Stimulated activated CD8-positive, alpha-beta memory T cell treated with anti-CD3 and anti-CD28 coated beads, Interleukin-12 subunit alpha, Interleukin-12 subunit beta, amount 100 ng/mL, for 24 hours (primary cell): ENCODE results near the gene CLPTM1L.

Source experiments
- DNase-seq: peaks from one replicate; pipeline ENCODE4 v3.0.0-alpha.2; 2020; ENCODE audit errors: extremely low read depth

CLPTM1L gene

DNA sequence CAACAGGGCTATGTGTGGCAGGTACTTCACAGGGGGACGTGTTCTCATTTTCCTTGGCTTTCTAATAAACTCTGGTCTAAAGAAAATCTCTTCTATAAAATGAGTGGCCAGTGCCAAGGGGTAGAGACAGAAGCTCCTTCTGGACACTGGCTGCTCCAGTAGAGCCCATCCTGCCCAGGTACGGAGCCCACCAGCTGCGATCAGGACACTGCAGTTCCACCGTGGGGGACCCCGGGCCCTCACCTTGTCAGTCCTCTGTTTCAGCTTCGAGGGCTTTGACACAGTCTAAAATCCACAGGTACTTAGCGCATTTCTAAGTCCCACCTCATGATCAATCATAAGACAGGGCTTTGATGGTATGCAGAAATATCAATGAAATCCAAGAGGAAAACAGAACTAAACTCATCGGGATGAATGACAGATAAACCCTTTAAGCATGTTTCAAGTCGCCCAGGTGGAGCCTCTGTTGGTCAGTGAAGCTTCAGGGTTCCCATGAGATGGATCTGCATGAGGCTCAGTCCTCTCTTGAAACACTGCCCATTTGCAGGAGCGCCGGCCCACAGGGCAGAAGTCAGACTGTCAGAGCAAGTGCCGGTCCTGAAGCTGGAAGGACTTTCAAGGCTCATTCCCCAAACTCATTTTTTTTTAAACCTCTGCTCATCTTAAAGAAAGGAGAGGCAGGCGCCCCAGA lies 29.7 kb downstream of the CLPTM1L start:
- no peak for DNase-seq

DNA sequence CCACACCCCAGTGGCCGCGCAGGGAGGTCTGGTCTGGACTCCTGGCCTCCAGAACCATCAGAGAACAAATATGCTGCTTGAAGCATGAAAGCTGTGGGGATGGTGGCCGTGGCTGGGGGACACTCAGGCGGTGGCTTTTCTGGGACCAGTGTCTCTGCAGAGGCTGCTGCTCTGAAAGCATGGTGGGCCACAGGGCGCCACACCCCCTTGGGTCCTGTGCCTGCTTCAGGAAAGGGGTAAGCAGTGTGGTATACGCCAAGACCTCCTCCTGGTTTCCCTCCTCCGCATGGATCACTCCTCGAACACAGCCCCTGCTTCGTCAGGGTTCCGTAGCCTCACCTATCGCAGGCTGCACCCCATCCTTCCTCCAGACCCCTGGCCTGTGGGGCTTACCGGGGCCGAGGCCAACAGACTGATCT lies 30.3 kb downstream of the CLPTM1L start:
- no peak for DNase-seq

DNA sequence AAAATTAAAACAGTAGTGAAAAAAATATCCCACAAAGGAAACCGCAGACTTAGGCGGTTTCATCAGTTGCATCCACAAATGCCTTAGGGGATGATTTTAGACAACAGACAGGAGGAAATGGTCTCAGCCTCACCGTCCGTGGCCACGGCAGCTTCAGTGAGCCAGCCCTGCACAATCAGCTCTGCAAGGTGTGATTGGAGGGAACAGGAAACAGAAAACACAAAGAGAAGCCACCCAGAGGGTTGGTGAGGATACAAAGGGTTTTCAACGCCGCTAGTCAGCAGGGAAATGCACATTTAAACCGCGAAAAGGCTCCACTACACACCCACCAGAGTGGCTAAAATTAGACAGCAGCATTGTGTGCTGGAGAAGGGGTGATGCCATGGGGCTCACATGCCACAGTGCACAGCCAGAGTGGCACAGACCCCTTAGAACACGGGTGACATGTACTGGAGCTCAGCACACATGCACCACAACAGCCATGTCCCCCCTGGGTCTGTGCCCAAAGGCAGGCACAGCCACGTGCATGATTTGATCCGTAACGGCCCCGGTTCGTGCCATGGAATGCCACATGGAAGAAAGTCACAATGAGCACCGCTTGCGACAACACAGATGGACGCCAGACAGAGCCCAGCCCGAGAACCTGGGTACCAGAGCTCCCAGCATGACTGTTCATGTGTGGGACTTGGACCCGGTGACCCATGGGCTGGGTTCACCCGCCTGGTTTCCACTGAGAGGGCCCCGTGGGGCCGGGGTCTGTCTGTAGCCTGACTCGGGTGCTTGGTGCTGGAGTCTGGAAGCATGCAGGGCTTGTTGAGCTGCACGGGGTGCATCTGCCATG lies 31.7 kb downstream of the CLPTM1L start:
- DNase-seq = no peak

DNA sequence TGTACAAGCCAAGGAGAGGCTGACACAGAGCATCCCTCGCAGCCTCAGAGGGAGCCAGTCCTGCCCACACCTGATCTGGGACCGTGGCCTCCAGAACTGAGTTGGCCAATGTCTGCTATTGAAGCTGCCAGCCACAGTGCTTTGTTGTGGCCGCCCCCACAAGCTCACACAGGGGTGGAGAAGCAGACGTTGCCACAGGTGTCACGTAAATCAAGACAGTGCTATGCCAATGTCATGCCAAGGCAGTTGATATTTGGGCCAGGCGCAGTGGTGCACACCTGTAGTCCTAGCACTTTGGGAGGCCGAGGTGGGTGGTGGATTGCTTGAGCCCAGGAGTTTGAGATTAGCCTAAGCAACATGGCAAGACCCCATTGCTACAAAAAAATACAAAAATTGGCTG lies 32.7 kb downstream of the CLPTM1L start:
- DNase-seq = no peak

DNA sequence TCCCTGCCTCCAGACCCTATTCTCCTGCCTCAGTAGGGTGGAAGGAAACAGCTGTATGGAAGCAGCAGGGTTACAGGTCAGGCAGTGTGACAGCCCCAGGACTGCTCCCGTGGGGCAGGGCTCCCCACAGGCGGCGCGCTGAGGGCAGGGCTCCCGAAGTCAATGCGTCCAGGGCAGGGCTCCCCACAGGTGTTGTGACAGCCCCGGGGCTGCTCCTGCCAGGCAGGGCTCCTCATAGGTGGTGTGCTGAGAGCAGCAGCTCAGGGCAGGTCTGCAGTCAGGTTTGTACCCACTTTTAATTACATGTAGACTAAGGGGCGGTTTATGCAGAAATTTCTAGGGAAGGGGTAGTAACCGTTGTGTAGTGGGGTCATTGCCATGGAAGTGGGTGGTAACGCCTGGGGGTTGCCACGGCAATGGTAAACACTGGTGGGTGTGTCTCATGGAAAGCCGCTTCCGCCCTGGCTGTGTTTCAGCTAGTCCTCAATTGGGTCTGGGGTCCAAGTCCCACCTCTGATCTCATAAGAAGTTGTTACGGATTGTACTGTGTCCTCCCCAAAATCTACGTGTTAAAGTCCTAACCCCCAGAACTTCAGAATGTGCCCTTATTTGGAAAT lies 33.4 kb downstream of the CLPTM1L start:
- no peak for DNase-seq

DNA sequence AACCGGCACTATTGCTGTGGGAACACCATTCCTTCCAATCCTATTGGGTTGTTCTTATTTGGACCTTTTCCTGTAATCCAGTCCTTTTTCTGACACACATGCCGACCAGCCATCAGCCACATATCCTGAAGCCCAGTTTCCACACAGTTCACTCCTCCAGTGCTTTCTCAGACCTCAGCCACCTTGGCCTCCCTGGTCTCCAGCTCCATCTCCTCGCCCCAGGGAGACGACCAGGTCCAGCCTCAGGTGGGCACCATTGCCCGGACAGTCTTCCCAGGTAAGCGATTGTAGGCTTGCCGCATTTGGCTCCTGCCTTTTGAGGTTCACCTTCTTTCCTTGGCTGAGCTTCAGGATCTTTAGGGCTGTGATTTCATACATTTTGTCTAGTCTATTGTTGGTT lies 34.8 kb downstream of the CLPTM1L start:
- no peak for DNase-seq

DNA sequence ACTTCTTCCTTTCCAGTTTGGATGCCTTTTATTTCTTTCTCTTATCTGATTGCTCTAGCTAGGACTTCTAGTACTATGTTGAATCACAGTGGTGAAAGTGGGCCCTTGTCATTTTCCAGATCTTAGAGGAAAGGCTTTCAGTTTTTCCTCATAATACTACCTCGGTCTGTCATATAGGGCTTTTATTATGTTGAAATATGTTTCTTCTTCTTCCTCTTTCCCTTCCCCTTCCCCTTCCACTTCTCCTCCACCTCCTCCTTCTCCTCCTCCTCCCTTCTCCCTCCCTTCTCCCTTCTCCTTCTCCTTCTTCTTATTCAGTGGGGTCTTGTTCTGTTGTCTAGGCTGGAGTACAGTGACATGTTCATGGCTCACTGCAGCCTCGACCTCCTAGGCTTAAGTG lies 40.9 kb downstream of the CLPTM1L start:
- DNase-seq = no peak

DNA sequence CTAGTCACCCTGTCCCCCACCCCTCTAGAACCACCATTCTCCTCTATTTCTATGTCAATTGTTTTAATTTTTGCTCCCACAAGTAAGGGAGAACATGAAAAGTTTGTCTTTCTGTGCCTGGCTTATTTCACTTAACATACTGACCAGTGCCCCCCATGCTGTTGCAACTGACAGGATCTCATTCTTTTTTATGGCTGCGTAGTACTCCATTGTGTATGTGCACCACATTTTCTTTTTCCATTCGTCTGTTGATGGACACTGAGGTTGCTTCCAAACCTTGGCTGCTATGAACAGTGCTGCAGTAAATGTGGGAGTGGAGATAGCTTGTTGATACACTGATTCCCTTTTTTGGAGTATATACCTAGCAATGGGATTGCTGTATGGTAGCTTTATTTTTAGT lies 42.6 kb downstream of the CLPTM1L start:
- no peak for DNase-seq

DNA sequence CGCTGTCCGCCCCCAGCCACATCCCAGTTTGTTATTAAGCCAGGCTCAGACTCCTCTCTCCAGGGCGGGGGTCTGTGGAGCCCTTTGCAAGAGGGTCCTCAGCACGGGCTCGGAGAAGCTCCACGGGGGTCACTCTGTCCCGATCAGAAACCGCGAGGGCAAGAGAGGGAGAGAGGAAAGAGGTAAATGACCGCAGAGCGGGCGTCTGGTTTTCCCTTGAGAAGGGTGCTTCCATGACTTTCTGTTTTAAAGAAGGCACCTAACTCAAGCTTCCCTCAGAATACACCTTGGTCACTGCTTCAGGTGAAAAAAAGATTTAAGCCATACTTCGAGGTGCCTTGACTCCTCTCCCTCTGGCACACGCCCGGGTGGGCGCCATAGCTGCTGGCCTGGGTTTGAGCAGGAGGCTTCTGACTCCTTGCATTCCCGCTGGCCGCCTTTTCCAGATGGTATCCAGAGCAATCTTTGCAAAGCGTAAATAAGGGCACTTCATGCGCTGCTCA lies 44.3 kb downstream of the CLPTM1L start:
- DNase-seq = no peak

DNA sequence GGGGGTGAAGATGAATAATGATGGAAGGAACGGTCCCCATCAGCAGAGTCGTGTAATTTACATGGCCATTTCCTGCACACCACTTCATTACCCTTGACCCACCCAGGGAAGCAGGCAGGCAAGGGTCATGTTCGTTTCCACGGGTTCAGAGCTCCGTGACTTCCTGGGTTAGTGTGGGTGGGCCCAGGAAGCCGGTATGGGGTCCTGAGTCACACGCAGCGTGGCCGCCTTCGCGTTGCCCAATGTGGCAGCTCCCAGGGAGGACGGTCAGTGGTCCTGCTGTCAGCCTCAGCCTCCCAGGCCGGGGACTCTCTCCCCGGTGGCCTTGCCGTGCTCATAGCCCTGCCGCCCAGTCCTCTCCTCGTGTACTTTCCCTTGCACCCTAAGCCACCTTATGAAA lies 44.9 kb downstream of the CLPTM1L start:
- no peak for DNase-seq

DNA sequence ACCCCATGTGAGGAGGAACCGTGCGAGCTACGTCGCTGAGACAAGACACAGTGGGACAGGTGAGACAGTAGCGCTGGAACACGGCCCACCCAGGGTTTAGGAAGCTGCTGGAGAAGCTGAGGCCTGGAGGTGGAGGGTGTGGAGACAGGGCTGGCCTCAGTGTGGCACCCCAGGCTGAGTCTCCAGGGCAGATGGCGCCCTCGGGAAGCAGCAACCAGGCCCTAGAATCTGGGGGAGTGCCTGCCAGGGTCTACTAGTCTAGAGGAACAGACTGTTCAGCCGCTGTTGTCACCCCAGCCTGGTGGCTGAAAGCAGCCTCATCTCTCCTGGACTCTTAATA lies 45.4 kb downstream of the CLPTM1L start:
- no peak for DNase-seq

DNA sequence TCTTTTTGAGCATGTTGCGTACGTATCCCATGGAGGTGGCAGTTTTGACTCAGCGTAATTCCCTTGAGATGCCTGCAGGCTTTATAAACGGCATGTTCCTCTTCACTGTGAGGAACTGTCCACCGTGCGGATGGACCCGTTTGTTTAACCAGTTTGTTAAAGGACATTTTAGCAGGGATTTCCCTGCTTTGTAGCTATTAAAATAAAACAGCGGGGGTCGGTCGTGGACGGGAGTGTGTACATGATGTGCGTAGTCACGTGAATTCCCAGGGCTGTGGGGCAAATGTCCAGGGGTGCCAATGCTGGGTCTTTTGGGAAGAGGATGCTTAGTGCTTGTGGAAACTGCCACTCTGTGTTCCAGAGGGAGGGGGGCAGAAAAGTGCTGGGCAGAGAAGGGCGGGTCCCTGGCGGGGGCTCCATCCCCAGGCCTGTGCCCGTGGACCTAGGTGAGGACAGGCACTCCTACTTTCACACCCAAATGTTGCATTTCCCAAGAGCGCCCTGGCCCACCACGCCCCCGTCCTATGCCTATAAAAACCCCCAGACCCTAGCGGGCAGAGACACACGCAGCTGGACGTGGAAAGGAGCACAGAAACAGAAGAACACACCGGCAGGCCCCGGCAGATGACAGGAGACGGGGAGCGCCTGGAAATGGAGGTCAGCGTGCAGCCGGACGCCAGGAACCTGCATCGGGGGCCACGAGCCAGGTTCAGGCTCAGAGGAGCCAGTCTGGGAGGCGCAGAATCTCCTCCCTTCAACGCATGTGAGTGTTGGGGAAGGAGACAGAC lies 46.0 kb downstream of the CLPTM1L start:
- DNase-seq = no peak

DNA sequence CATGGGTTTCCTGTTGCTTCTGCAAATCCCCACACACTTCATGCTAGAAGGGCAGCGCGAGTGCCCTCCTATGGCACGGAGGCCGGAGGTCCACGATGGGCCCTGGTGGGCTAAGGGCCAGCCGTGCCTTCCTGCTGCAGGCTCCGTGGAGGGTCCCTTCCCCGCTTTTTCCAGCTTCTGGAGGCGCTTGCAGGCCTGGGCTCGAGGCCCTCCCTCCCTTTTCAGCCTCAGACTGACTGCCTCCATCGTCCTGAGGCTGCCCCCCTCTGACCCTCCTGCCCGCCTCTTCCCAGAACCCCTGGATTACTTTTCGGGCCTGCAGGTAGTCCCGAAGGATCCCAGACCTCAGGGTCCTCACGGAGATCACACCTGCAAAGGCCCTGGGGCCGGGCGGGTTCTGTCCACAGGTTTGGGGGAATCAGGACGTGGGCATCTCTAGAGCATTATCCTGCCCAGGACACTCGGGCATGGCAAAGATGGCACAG lies 46.8 kb downstream of the CLPTM1L start:
- no peak for DNase-seq

DNA sequence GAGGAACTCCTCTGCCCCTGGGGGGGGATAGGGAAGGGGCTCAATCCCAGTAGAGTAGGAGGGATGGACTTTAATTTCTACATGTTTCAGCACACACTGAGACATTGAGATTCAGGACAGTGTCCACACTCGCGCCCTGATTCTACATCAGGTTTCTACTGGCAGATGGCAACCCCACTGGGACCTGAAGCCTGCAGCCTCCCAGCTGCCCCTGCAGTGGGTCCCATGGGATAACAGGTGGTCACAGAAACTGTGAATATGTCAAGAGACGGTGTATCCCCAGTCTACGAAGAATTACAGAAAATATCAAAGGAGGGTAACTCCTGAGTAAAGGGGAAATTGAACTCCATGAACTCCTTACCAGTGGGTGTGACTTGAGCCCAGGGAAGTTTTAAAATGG lies 47.7 kb downstream of the CLPTM1L start:
- DNase-seq = no peak

DNA sequence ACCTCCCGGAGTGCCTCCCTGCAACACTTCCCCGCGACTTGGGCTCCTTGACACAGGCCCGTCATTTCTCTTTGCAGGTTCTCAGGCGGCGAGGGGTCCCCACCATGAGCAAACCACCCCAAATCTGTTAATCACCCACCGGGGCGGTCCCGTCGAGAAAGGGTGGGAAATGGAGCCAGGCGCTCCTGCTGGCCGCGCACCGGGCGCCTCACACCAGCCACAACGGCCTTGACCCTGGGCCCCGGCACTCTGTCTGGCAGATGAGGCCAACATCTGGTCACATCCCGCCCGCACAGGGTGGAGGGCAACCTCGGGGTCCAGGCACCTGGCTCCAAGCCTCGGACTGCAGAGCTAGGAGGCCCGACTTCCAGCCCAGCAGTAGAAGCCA lies 49.3 kb downstream of the CLPTM1L start:
- DNase-seq = no peak

DNA sequence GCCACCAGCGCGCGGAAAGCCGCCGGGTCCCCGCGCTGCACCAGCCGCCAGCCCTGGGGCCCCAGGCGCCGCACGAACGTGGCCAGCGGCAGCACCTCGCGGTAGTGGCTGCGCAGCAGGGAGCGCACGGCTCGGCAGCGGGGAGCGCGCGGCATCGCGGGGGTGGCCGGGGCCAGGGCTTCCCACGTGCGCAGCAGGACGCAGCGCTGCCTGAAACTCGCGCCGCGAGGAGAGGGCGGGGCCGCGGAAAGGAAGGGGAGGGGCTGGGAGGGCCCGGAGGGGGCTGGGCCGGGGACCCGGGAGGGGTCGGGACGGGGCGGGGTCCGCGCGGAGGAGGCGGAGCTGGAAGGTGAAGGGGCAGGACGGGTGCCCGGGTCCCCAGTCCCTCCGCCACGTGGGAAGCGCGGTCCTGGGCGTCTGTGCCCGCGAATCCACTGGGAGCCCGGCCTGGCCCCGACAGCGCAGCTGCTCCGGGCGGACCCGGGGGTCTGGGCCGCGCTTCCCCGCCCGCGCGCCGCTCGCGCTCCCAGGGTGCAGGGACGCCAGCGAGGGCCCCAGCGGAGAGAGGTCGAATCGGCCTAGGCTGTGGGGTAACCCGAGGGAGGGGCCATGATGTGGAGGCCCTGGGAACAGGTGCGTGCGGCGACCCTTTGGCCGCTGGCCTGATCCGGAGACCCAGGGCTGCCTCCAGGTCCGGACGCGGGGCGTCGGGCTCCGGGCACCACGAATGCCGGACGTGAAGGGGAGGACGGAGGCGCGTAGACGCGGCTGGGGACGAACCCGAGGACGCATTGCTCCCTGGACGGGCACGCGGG lies 49.9 kb downstream of the CLPTM1L start, which contains the start of gene TERT:
Gene TERT, minus strand, starts transcription at position 234 of the 815 bp plus-strand sequence. Its CDS starts 79 bp downstream, at position 155.
- peak; percentile 51 for DNase-seq

DNA sequence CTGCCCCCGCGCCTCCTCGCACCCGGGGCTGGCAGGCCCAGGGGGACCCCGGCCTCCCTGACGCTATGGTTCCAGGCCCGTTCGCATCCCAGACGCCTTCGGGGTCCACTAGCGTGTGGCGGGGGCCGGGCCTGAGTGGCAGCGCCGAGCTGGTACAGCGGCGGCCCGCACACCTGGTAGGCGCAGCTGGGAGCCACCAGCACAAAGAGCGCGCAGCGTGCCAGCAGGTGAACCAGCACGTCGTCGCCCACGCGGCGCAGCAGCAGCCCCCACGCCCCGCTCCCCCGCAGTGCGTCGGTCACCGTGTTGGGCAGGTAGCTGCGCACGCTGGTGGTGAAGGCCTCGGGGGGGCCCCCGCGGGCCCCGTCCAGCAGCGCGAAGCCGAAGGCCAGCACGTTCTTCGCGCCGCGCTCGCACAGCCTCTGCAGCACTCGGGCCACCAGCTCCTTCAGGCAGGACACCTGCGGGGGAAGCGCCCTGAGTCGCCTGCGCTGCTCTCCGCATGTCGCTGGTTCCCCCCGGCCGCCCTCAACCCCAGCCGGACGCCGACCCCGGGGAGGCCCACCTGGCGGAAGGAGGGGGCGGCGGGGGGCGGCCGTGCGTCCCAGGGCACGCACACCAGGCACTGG lies 50.6 kb downstream of the CLPTM1L start:
- DNase-seq = no peak

DNA sequence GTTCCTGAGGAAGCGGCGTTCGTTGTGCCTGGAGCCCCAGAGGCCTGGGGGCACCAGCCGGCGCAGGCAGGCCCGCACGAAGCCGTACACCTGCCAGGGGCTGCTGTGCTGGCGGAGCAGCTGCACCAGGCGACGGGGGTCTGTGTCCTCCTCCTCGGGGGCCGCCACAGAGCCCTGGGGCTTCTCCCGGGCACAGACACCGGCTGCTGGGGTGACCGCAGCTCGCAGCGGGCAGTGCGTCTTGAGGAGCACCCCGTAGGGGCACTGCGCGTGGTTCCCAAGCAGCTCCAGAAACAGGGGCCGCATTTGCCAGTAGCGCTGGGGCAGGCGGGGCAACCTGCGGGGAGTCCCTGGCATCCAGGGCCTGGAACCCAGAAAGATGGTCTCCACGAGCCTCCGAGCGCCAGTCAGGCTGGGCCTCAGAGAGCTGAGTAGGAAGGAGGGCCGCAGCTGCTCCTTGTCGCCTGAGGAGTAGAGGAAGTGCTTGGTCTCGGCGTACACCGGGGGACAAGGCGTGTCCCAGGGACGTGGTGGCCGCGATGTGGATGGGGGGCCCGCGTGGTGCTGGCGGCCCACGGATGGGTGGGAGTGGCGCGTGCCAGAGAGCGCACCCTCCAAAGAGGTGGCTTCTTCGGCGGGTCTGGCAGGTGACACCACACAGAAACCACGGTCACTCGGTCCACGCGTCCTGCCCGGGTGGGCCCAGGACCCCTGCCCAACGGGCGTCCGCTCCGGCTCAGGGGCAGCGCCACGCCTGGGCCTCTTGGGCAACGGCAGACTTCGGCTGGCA lies 51.3 kb downstream of the CLPTM1L start:
- no peak for DNase-seq

DNA sequence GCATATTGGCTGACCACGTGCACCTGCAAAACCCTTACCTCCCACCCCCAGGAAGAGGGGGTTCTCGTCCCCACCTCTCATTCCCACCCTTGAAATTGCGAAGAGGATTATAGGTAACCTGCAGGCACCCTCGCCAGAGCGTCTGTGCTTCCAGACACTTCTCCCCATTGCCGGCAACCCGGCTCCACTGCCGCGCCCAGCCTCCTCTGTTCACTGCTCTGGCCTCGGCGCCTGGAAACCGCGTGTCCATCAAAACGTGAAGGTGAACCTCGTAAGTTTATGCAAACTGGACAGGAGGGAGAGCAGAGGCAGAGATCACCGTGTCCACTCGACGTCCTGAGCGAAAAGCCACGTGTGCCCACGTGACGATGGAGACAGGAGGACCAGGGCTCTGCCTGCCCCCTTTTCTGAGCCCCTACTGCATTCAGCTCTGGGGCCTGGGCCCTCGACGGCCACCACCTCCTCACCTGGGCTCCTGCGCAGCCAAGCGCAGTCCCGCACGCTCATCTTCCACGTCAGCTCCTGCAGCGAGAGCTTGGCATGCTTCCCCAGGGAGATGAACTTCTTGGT lies 52.0 kb downstream of the CLPTM1L start:
- no peak for DNase-seq
